SK-N-SH (cell line): ENCODE results near the gene ACSL1. TPM values are rescaled to one million over a fixed set of nuclear protein-coding genes. Genes with fewer than 3 reads are reported as not detected.

Experiments used
- CTCF ChIA-PET: fragments of 300-600, 350-600 bp; formaldehyde crosslinking; extraction: SDS; loops from one replicate; lab custom pipeline; 2021; lab: Yijun Ruan, JAX
- POLR2A ChIA-PET: fragments of 350-600 bp; sonication (Branson Sonifier 250); formaldehyde crosslinking; extraction: SDS; loops from one replicate; lab custom pipeline; 2020; ENCODE audit warnings: antibody characterized with exemption, inconsistent platforms; lab: Yijun Ruan, JAX
- DNase-seq: peaks from one replicate; pipeline ENCODE4 v3.0.0; 2012
- H2AFZ ChIP-seq: fragments of 200-600 bp; sonication (generic); 2 replicates; pipeline ENCODE4 v1.8.1; 2016; ENCODE audit warnings: antibody characterized with exemption, mild to moderate bottlenecking, low read depth
- H3F3A ChIP-seq: fragments of 200-600 bp; sonication (generic); replicated peaks from 2 replicates; pipeline ENCODE3; 2016; ENCODE audit warnings: antibody characterized with exemption, mild to moderate bottlenecking; ENCODE audit not compliant: insufficient read depth
- H3K27ac ChIP-seq, 2 experiments: fragments of 200-500 bp in 1 of 2; fragments of 200-600 bp in 1 of 2; sonication (Bioruptor generic) in 1 of 2; sonication (generic), shearing (Covaris generic) in 1 of 2; 2 replicates each; pipeline versions ENCODE4 v1.5.1 to v1.6.1; 2014 to 2016; ENCODE audit warnings: low read depth in 2 of 2, inconsistent platforms in 1 of 2, low read length in 1 of 2, mild to moderate bottlenecking in 1 of 2, mixed read lengths in 1 of 2
- H3K27me3 ChIP-seq: fragments of 200-600 bp; sonication (generic), shearing (Covaris generic); 2 replicates; pipeline ENCODE4 v1.6.1; 2016; ENCODE audit warnings: mixed run types; ENCODE audit not compliant: insufficient read depth
- H3K36me3 ChIP-seq, 2 experiments: fragments of 200-500 bp in 1 of 2; fragments of 200-600 bp in 1 of 2; sonication (Bioruptor generic) in 1 of 2; sonication (generic) in 1 of 2; replicated peaks in 1 of 2; 2 replicates each; pipeline versions ENCODE3 to v1.5.1; 2014 to 2016; ENCODE audit warnings: low read length in 1 of 2, mild to moderate bottlenecking in 1 of 2; ENCODE audit not compliant: insufficient read depth in 2 of 2, control insufficient read depth in 1 of 2
- H3K4me1 ChIP-seq, 2 experiments: fragments of 200-500 bp in 1 of 2; fragments of 200-600 bp in 1 of 2; sonication (Bioruptor generic) in 1 of 2; sonication (generic), shearing (Covaris generic) in 1 of 2; 2 replicates each; pipeline versions ENCODE4 v1.5.1 to v1.6.1; 2014 to 2016; ENCODE audit warnings: low read depth in 1 of 2, low read length in 1 of 2, mixed run types in 1 of 2; ENCODE audit not compliant: insufficient read depth in 2 of 2, control insufficient read depth in 1 of 2
- H3K4me2 ChIP-seq: fragments of 200-600 bp; sonication (generic), shearing (Covaris generic); 2 replicates; pipeline ENCODE4 v1.6.1; 2017; ENCODE audit warnings: mixed run types
- H3K4me3 ChIP-seq, 2 experiments: fragments of 200-500 bp in 1 of 2; fragments of 200-600 bp in 1 of 2; sonication (Bioruptor generic) in 1 of 2; sonication (generic), shearing (Covaris generic) in 1 of 2; 2 replicates each; pipeline versions ENCODE4 v1.5.1 to v1.8.1; 2014 to 2016; ENCODE audit warnings: low read depth in 2 of 2, inconsistent platforms in 1 of 2, low read length in 1 of 2, mild to moderate bottlenecking in 1 of 2, mixed read lengths in 1 of 2, moderate library complexity in 1 of 2
- H3K79me2 ChIP-seq: fragments of 200-600 bp; sonication (generic); 2 replicates; pipeline ENCODE4 v1.8.1; 2017; ENCODE audit warnings: mild to moderate bottlenecking; ENCODE audit not compliant: insufficient read depth
- H3K9ac ChIP-seq: fragments of 200-600 bp; sonication (generic); 2 replicates; pipeline ENCODE4 v1.6.1; 2017; ENCODE audit warnings: mixed run types
- H3K9me2 ChIP-seq: fragments of 200-600 bp; sonication (generic); 2 replicates; pipeline ENCODE4 v1.6.1; 2017; ENCODE audit warnings: mixed run types
- H3K9me3 ChIP-seq: fragments of 200-600 bp; sonication (generic); 2 replicates; pipeline ENCODE4 v1.6.1; 2017; ENCODE audit warnings: mixed run types, mild to moderate bottlenecking, moderate library complexity
- H4K20me1 ChIP-seq: fragments of 200-600 bp; sonication (generic); 2 replicates; pipeline ENCODE4 v1.6.1; 2017; ENCODE audit warnings: mild to moderate bottlenecking, mixed run types; ENCODE audit not compliant: insufficient read depth
- CTCF ChIP-seq: fragments of 200-600 bp; sonication (generic); IDR thresholded peaks from 2 replicates; pipeline ENCODE4 v1.6.1; 2017; ENCODE audit warnings: antibody characterized with exemption, mild to moderate bottlenecking, moderate library complexity
- ELF1 ChIP-seq: IDR thresholded peaks from 2 replicates; pipeline ENCODE4 v1.4.0; 2012
- EP300 ChIP-seq, 2 experiments: IDR thresholded peaks; 2 replicates each; pipeline versions ENCODE4 v1.4.0 to v1.6.1; 2012; ENCODE audit warnings: borderline replicate concordance in 1 of 2, low read depth in 1 of 2, low read length in 1 of 2
- EZH2phosphoT487 ChIP-seq: fragments of 200-600 bp; sonication (generic); IDR thresholded peaks from 2 replicates; pipeline ENCODE4 v1.6.1; 2017; ENCODE audit warnings: low read depth, mixed run types, mild to moderate bottlenecking, antibody characterized with exemption, moderate library complexity, borderline replicate concordance
- MXI1 ChIP-seq: IDR thresholded peaks from 2 replicates; pipeline ENCODE4 v1.6.1; 2012; ENCODE audit warnings: mild to moderate bottlenecking, low read depth, low read length, improper control_type of control experiment
- NFIC ChIP-seq: IDR thresholded peaks from 2 replicates; pipeline ENCODE4 v1.4.0; 2012; ENCODE audit warnings: borderline replicate concordance
- NRF1 ChIP-seq: IDR thresholded peaks from 2 replicates; pipeline ENCODE4 v1.6.1; 2012; ENCODE audit warnings: low read depth, mild to moderate bottlenecking, low read length
- PBX3 ChIP-seq: IDR thresholded peaks from 2 replicates; pipeline ENCODE4; 2012
- RAD21 ChIP-seq: IDR thresholded peaks from 2 replicates; pipeline ENCODE4 v1.6.1; 2012; ENCODE audit warnings: mild to moderate bottlenecking, low read length
- RXRA ChIP-seq: IDR thresholded peaks from 2 replicates; pipeline ENCODE4 v1.4.0; 2012; ENCODE audit warnings: low read depth, mild to moderate bottlenecking, borderline replicate concordance
- TCF12 ChIP-seq: IDR thresholded peaks from 2 replicates; pipeline ENCODE4 v1.4.0; 2012
- USF1 ChIP-seq: IDR thresholded peaks from 2 replicates; pipeline ENCODE4 v1.4.0; 2012; ENCODE audit warnings: low read depth, borderline replicate concordance
- YY1 ChIP-seq: IDR thresholded peaks from 2 replicates; pipeline ENCODE4 v1.4.0; 2012; ENCODE audit warnings: low read depth, mild to moderate bottlenecking
- WGBS: methylation state at CpG from one replicate; pipeline ENCODE4 v1.1.6; 2017; ENCODE audit warnings: low lambda C conversion rate; 5-methylcytosine and 5-hydroxymethylcytosine counted together
- polyA plus RNA-seq, 3 experiments: library from polyadenylated mRNA; depleted of rRNA; stranded (reverse); fragments of >200 nt; gene quantifications; 2 replicates each; pipeline ENCODE4 v1.2.3, GENCODE V29; 2012

Gene ACSL1
- polyA plus RNA-seq, 1 of the 3 experiments (the other 2 are of a cell fraction), result 7.9 TPM

GRCh38 chr4:184826691-184827270, 1.0 kb upstream of the ACSL1 start:
- Histone ChIP-seq H3K79me2 (peaks cover 5% of the 10 kb centered on the region; the same call in 1 of the 2 replicates), H3K4me1 (peaks cover 0 to 16% of the 10 kb centered on the region in 2 experiments; a peak in 2 of 4 replicates), H4K20me1 (peaks cover 5% of the 10 kb centered on the region; the same call in 1 of the 2 replicates), H3K36me3 (no peaks in the 10 kb centered on the region), H3K9me3 (no peaks in the 10 kb centered on the region), H3K9ac (no peak overlapping the region), H3K4me2 (peak overlapping the region; percentile 79), H2AFZ (no peak overlapping the region), H3K4me3 (peak overlapping the region in 1 of 2 experiments; percentile 79; a peak in 1 of 4 replicates), H3K9me2 (no peaks in the 10 kb centered on the region), H3K27me3 (no peaks in the 10 kb centered on the region), H3K27ac (no peak overlapping the region), H3F3A (no peaks in the 10 kb centered on the region)
- DNase-seq, result no peak
- WGBS, result 88% methylated on average over 14 of the region's 15 CpGs
- ChIA-PET POLR2A (no interaction called here), CTCF (interaction anchor here (1.3 kb wide), 1 partner anchor 21 kb away, joined by 3 read pairs; no protein-coding TSS in a partner anchor)
- TF ChIP-seq RXRA (no peak), USF1 (no peak), YY1 (no peak), ELF1 (no peak)

GRCh38 chr4:184825141-184825895, 450 bp downstream of the ACSL1 start:
- peak overlapping the region; percentile 91 for H3K4me2 ChIP-seq
- CTCF ChIA-PET, result interaction anchor here (1.0 kb wide), 3 partner anchors 15 to 271 kb away, joined by 4 read pairs; no protein-coding TSS in a partner anchor
- no peaks in the 10 kb centered on the region for H3K9me2 ChIP-seq
- peak overlapping the region in 1 of 2 experiments; percentile 64; a peak in 1 of 4 replicates for H3K27ac ChIP-seq
- H4K20me1 ChIP-seq, result peaks cover 5% of the 10 kb centered on the region; the same call in 1 of the 2 replicates
- H3K27me3 ChIP-seq, result no peaks in the 10 kb centered on the region
- peak; percentile 85 for DNase-seq
- H3F3A ChIP-seq, result no peaks in the 10 kb centered on the region
- H3K79me2 ChIP-seq, result peaks cover 5% of the 10 kb centered on the region; the same call in 1 of the 2 replicates
- H3K9ac ChIP-seq, result peak overlapping the region; percentile 65
- H2AFZ ChIP-seq, result peak overlapping the region; percentile 53; the same call in 1 of the 2 replicates
- POLR2A ChIA-PET, result interaction anchor here (0.6 kb wide), 1 partner anchor 66 kb away, joined by 3 read pairs; no protein-coding TSS in a partner anchor
- no peaks in the 10 kb centered on the region for H3K36me3 ChIP-seq
- H3K4me3 ChIP-seq, result peak overlapping the region; percentile 72 to 79
- H3K9me3 ChIP-seq, result no peaks in the 10 kb centered on the region
- TF ChIP-seq TCF12 (no peak), NFIC (no peak), MXI1 (peak; percentile 66; the same call in 1 of the 2 replicates), RXRA (no peak), NRF1 (peak; percentile 48)
- 9% methylated on average over 15 of the region's 92 CpGs for WGBS
- peaks cover 0 to 16% of the 10 kb centered on the region in 2 experiments; a peak in 2 of 4 replicates for H3K4me1 ChIP-seq

- CTCF ChIA-PET, result interaction anchor here (1.0 kb wide), 2 partner anchors 14 to 23 kb away, joined by 4 read pairs; no protein-coding TSS in a partner anchor
- WGBS, result 60% methylated on average over 6 of the region's 6 CpGs
- H3K9me2 ChIP-seq, result no peaks in the 10 kb centered on the region
- peaks cover 5% of the 10 kb centered on the region; the same call in 1 of the 2 replicates for H3K79me2 ChIP-seq
- H3K4me3 ChIP-seq, result peak overlapping the region; percentile 72 to 79
- H2AFZ ChIP-seq, result peak overlapping the region; percentile 53; the same call in 1 of the 2 replicates
- DNase-seq, result no peak
- H4K20me1 ChIP-seq, result peaks cover 5% of the 10 kb centered on the region; the same call in 1 of the 2 replicates
- H3K4me2 ChIP-seq, result peak overlapping the region; percentile 91
- peak overlapping the region; percentile 65; the same call in 1 of the 2 replicates for H3K9ac ChIP-seq
- H3K27me3 ChIP-seq, result no peaks in the 10 kb centered on the region
- H3K27ac ChIP-seq, result no peak overlapping the region
- no peaks in the 10 kb centered on the region for H3K36me3 ChIP-seq
- H3K4me1 ChIP-seq, result peaks cover 0 to 16% of the 10 kb centered on the region in 2 experiments; a peak in 2 of 4 replicates
- POLR2A ChIA-PET, result interaction anchor here (0.6 kb wide), 1 partner anchor 67 kb away, joined by 3 read pairs; no protein-coding TSS in a partner anchor
- H3K9me3 ChIP-seq, result no peaks in the 10 kb centered on the region
- H3F3A ChIP-seq, result no peaks in the 10 kb centered on the region
- TF ChIP-seq TCF12 (no peak), EZH2phosphoT487 (no peak), PBX3 (no peak), CTCF (no peak), RAD21 (no peak), EP300 (IDR thresholded peaks at IDR 0.05; ENCODE audit: borderline replicate concordance in 1 of 2, low read depth in 1 of 2, low read length in 1 of 2) (no peak)
These were observed 1.0 kb downstream of the ACSL1 start for GRCh38 chr4:184824776-184825084.
